ENCODE measurements around the gene PCSK5.

GRCh38 chr9:75894566-75894965 is 4.1 kb downstream of the PCSK5 start:
- TF ChIP-seq CTCF (IDR thresholded peaks at IDR 0.05) = no peak
- no peak for TF ChIP-seq EP300 (IDR thresholded peaks at IDR 0.05)

Measured in stomach (tissue), 4 donors.